Calu3 (cell line): ENCODE results near the gene VAMP5. TPM values are rescaled to one million over a fixed set of nuclear protein-coding genes. Genes with fewer than 3 reads are reported as not detected.
A peak's percentile ranks its signal among the peaks of the same experiment; 100 is the strongest.

Experiments
- Bru-seq: library from RNA; stranded (reverse); fragments of 400-500 nt; gene quantifications from one replicate; lab custom pipeline; 2021; lab: Mats Ljungman, UMichigan
- BruChase-seq, 2 experiments: library from RNA; stranded (reverse); fragments of 400-500 nt; gene quantifications; one replicate each; lab custom pipeline; 2021; lab: Mats Ljungman, UMichigan
- BruUV-seq: library from RNA; stranded (reverse); fragments of 400-500 nt; replicated peaks from 2 replicates; lab custom pipeline; 2021; lab: Mats Ljungman, UMichigan
- CTCF ChIA-PET: fragments of 300-600 bp; sonication (Branson Sonifier 250); formaldehyde crosslinking; loops from one replicate; lab custom pipeline; 2022; ENCODE audit warnings: antibody characterized with exemption; lab: Charles Lee
- DNase-seq: peaks from one replicate; pipeline ENCODE4 v3.0.0; 2022
- H3K27ac Mint-ChIP-seq: one replicate; pipeline ENCODE4 v1.8.0; 2022; ENCODE audit warnings: mixed read lengths; ENCODE audit not compliant: unreplicated experiment
- H3K27me3 Mint-ChIP-seq: one replicate; pipeline ENCODE4 v1.8.0; 2022; ENCODE audit warnings: mixed read lengths; ENCODE audit not compliant: unreplicated experiment
- H3K36me3 Mint-ChIP-seq: one replicate; pipeline ENCODE4 v1.8.0; 2022; ENCODE audit warnings: mild to moderate bottlenecking, moderate library complexity, mixed read lengths; ENCODE audit not compliant: insufficient read depth, unreplicated experiment
- H3K4me1 Mint-ChIP-seq: one replicate; pipeline ENCODE4 v1.8.0; 2022; ENCODE audit warnings: mild to moderate bottlenecking, low read depth, mixed read lengths; ENCODE audit not compliant: unreplicated experiment
- H3K4me3 Mint-ChIP-seq: one replicate; pipeline ENCODE4 v1.8.0; 2022; ENCODE audit warnings: mild to moderate bottlenecking, low read depth, moderate library complexity, mixed read lengths; ENCODE audit not compliant: unreplicated experiment
- H3K9me3 Mint-ChIP-seq: one replicate; pipeline ENCODE4 v1.8.0; 2022; ENCODE audit warnings: low read depth, mixed read lengths; ENCODE audit not compliant: unreplicated experiment
- CTCF ChIP-seq: fragments of 200-600 bp; IDR thresholded peaks from one replicate; pipeline ENCODE4 v1.8.0; 2022; ENCODE audit warnings: antibody characterized with exemption; ENCODE audit not compliant: unreplicated experiment
- intact Hi-C: fragments of 100-400 bp; cut with micrococcal nuclease; formaldehyde crosslinking; loops from one replicate; pipeline ENCODE4 v1.10.0; 2022; ENCODE audit not compliant: unreplicated experiment
- long read RNA-seq: library from polyadenylated mRNA; stranded (forward); transcript quantifications from one replicate; pipeline ENCODE4 v2.0.0, GENCODE V29; 2022
- total RNA-seq: library from RNA; stranded (reverse); gene quantifications from 2 replicates; pipeline ENCODE4 v1.2.3, GENCODE V29; 2022

VAMP5 gene
- total RNA-seq: 10.0 and 10.1 TPM in 2 replicates
- percentile 44 among the genes with signal in this experiment for Bru-seq, nascent RNA
- BruChase-seq, experiment 1, labeled RNA remaining after a 6-hour chase: percentile 41 among the genes with signal in this experiment
- BruChase-seq, experiment 2, labeled RNA remaining after a 2-hour chase: percentile 41 among the genes with signal in this experiment
- long read RNA-seq, transcript VAMP5-201 (3 exons, 689 nt): major isoform, 21 of 24 reads
- long read RNA-seq, partial matches to known transcripts: 0 of 24 reads
- long read RNA-seq, other reads (novel, unspliced or antisense): 3 of 24 reads

GRCh38 chr2:85584354-85584856 lies at the start of gene VAMP5:
Gene VAMP5 (plus strand): TSS chr2:85584431. CDS start chr2:85584491, 60 bp downstream.
- BruUV-seq: no TSS peak
- H3K9me3 Mint-ChIP-seq: no peaks in the 10 kb centered on the region
- peak within 1 kb of the TSS; percentile 51 for H3K4me3 Mint-ChIP-seq
- intact Hi-C loops: no loop called here
- H3K4me1 Mint-ChIP-seq: peaks cover 18% of the 10 kb centered on the region
- peak within 1 kb of the TSS; percentile 80 for H3K27ac Mint-ChIP-seq
- no peak for TF ChIP-seq CTCF
- no peaks in the 10 kb centered on the region for H3K27me3 Mint-ChIP-seq
- CTCF ChIA-PET: interaction anchor here (0.6 kb wide), 1 partner anchor 15 kb away, joined by 3 read pairs; no protein-coding TSS in a partner anchor
- DNase-seq: peak; percentile 32
- peaks cover 11% of the 10 kb centered on the region for H3K36me3 Mint-ChIP-seq

DNA sequence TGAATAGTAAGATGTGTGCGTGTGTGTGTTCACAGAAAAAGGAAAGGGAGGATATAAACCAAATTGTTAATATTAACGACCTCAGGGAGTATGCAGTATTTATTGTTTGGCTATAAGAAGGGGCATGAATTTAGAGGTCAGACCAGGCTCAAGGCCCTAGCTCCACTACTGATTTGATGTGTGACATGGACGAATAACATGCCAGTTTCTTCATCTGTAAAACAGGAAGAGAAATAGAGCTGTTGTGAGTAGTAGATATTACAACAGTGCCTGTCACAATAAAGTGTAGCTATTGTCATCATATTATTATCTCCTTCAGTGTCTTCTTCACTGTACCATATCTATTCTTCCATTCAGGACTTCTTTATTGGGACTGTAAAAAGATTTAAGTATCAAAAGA lies 49.4 kb upstream of the VAMP5 start:
- H3K9me3 Mint-ChIP-seq: no peaks in the 10 kb centered on the region
- H3K27me3 Mint-ChIP-seq: no peaks in the 10 kb centered on the region
- CTCF ChIA-PET: interaction anchor here (0.6 kb wide), 1 partner anchor 98 kb away, joined by 3 read pairs; no protein-coding TSS in a partner anchor
- peaks cover 11% of the 10 kb centered on the region for H3K4me1 Mint-ChIP-seq
- no peak for DNase-seq
- H3K27ac Mint-ChIP-seq: no peak overlapping the region
- intact Hi-C loops: loop anchor here (5.0 kb wide), 1 partner anchor 98 kb away; no protein-coding TSS in a partner anchor
- H3K4me3 Mint-ChIP-seq: no peak overlapping the region
- TF ChIP-seq CTCF: no peak
- peaks cover 25% of the 10 kb centered on the region for H3K36me3 Mint-ChIP-seq
- BruUV-seq: no TSS peak

DNA sequence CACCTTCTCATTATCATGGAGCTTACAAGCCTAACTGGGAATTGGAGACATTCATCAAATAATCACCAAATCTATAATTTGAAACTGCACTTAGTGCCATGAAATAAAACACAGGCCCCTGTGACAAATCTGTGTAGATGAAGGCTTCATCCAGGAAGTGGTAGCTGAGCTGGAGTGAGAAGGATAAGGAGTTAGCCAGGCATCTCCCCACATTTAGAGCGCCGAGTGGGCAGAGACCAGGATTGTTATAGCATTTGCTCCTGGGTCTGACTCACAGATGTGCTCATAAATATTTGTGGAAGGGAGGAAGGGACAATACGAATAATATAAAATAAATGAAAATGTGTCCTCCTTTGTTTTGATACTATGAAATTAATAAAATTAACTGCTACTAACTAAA lies 47.8 kb upstream of the VAMP5 start:
- Mint-ChIP-seq H3K27me3 (no peaks in the 10 kb centered on the region), H3K36me3 (peaks cover 41% of the 10 kb centered on the region), H3K4me1 (peaks cover 13% of the 10 kb centered on the region), H3K27ac (no peak overlapping the region), H3K4me3 (no peak overlapping the region), H3K9me3 (no peaks in the 10 kb centered on the region)
- no TSS peak for BruUV-seq
- intact Hi-C loops: loop anchor here (5.0 kb wide), 1 partner anchor 99 kb away; no protein-coding TSS in a partner anchor
- DNase-seq: no peak
- no peak for TF ChIP-seq CTCF
- CTCF ChIA-PET: interaction anchor here (0.9 kb wide), 1 partner anchor 20 kb away, joined by 3 read pairs; no protein-coding TSS in a partner anchor

DNA sequence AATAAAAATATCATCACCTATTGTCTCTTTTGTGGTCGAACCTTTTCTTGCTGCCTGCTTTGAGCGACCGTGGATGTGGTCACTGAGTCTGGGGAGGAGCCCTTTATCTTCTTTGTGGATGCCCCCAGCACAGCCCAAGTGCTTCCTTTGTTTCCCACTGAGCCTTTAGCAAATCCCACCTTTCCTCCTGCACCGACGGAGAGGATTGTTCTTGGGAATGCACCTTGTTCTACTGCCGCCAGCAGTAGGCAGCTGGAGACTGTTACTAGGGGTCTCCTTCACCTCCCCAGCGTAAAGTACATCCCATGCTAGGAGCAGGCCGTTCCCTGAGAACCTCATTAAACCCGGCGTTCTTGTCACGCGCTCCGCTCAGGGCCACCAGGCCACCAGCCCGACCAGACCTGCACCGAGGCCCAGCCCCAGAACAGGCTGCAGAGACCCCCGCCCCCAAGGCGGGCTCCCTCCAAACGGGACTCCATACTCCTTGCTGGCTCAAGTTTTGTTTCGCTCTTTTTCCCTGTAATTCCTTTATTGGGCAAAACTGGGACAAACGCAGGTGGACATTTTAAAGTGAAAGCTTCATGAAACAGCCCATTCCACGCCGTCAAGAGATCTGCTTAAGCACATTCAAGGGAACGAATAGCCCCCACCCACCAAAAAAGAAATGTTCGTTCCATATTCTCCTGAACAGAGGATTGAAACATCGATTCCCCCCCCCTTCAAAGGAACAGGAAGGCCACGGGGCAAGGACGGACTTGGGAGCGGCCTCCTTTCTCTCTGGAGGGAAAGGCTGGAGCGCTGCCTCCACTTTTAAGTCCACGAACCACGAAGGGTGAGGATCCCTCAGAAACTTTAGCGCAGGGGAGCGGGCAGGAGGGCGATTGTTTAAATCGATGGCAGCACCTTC lies 46.4 kb upstream of the VAMP5 start:
- Mint-ChIP-seq H3K9me3 (no peaks in the 10 kb centered on the region), H3K36me3 (peaks cover 55% of the 10 kb centered on the region), H3K27ac (peak overlapping the region; percentile 99), H3K4me3 (peak overlapping the region; percentile 79), H3K27me3 (no peaks in the 10 kb centered on the region), H3K4me1 (peaks cover 26% of the 10 kb centered on the region)
- DNase-seq: peak; percentile 58
- intact Hi-C loops: loop anchor here (2.0 to 5.0 kb wide), 2 partner anchors 101 to 117 kb away; no protein-coding TSS in a partner anchor
- BruUV-seq: no TSS peak
- no peak for TF ChIP-seq CTCF
- CTCF ChIA-PET: interaction anchor here (0.9 to 2.3 kb wide), 10 partner anchors 11 to 183 kb away, joined by 3 to 45 read pairs (median 4); partner anchors contain the start of gene ELMOD3
